Endodermal cell (in vitro differentiated cells): ENCODE measurements around the gene PDE6B. TPM values are rescaled to one million over a fixed set of nuclear protein-coding genes. Genes with fewer than 3 reads are reported as not detected.

ENCODE experiments used
- DNase-seq: peaks from one replicate; pipeline ENCODE4 v3.0.0-alpha.2; 2017
- H3K27ac ChIP-seq: 2 replicates; pipeline ENCODE4 v1.5.1; 2013; ENCODE audit warnings: mild to moderate bottlenecking, low read depth, low read length, moderate library complexity
- H3K27me3 ChIP-seq: 2 replicates; pipeline ENCODE4 v1.6.1; 2013; ENCODE audit warnings: mild to moderate bottlenecking, low read length, moderate library complexity; ENCODE audit not compliant: insufficient read depth, control insufficient read depth, poor library complexity, severe bottlenecking
- H3K36me3 ChIP-seq: 2 replicates; pipeline ENCODE4 v1.7.0; 2013; ENCODE audit warnings: mild to moderate bottlenecking, low read length, moderate library complexity; ENCODE audit not compliant: control insufficient read depth, insufficient read depth
- H3K4me1 ChIP-seq: one replicate; pipeline ENCODE4 v1.7.0; 2013; ENCODE audit warnings: low read length; ENCODE audit not compliant: control insufficient read depth, insufficient read depth
- H3K4me3 ChIP-seq: 2 replicates; pipeline ENCODE4 v1.5.1; 2013; ENCODE audit warnings: mild to moderate bottlenecking, low read length, moderate library complexity
- H3K9ac ChIP-seq: 2 replicates; pipeline ENCODE4 v1.6.1; 2013; ENCODE audit warnings: mild to moderate bottlenecking, low read length, moderate library complexity; ENCODE audit not compliant: poor library complexity, severe bottlenecking; ENCODE audit errors: extremely low read depth
- H3K9me3 ChIP-seq: 2 replicates; pipeline ENCODE4 v1.6.1; 2013; ENCODE audit warnings: mild to moderate bottlenecking, low read length, moderate library complexity; ENCODE audit not compliant: control insufficient read depth
- H3K27ac Mint-ChIP-seq: 2 replicates; pipeline ENCODE4 v1.8.0; 2020; ENCODE audit warnings: mixed read lengths
- H3K27me3 Mint-ChIP-seq: 2 replicates; pipeline ENCODE4 v1.8.0; 2021; ENCODE audit warnings: mild to moderate bottlenecking, mixed read lengths; ENCODE audit not compliant: insufficient read depth
- H3K36me3 Mint-ChIP-seq: 2 replicates; pipeline ENCODE4 v1.8.0; 2020; ENCODE audit warnings: low read depth, mixed read lengths
- H3K4me1 Mint-ChIP-seq: 2 replicates; pipeline ENCODE4 v1.8.0; 2020; ENCODE audit warnings: mixed read lengths
- H3K4me3 Mint-ChIP-seq: 2 replicates; pipeline ENCODE4 v1.8.0; 2020; ENCODE audit warnings: mild to moderate bottlenecking, moderate library complexity, mixed read lengths
- H3K9me3 Mint-ChIP-seq: 2 replicates; pipeline ENCODE4 v1.8.0; 2020; ENCODE audit warnings: mild to moderate bottlenecking, mixed read lengths
- WGBS, 2 experiments: methylation state at CpG; one replicate each; pipeline versions ENCODE4 v1.1.5 to v1.1.7; 2013; ENCODE audit warnings: missing lambda C conversion rate in 2 of 2, mixed read lengths in 1 of 2; ENCODE audit not compliant: insufficient coverage in 1 of 2, insufficient read length in 1 of 2; 5-methylcytosine and 5-hydroxymethylcytosine counted together
- total RNA-seq, 2 donors: library from RNA; stranded (reverse); fragmentation: NEBNext Ultra II Directional in 1 of 2; extraction: Animal tissue kit (Norgen Biotek cat#: 25700) in 1 of 2; gene quantifications; 2 replicates in 1 of 2; 3 replicates in 1 of 2; pipeline ENCODE4 v1.2.1, GENCODE V29; 2021
- TF ChIP-seq, protein P1 (sequence below): fragments of 200-600 bp; sonication (generic); conservative IDR thresholded peaks from 2 replicates; pipeline ENCODE4 v1.5.0; 2021; ENCODE audit warnings: antibody characterized with exemption, mild to moderate bottlenecking

The PDE6B gene
- total RNA-seq, 2 donors from 2014 or later: 12.4 to 14.6 TPM

DNA sequence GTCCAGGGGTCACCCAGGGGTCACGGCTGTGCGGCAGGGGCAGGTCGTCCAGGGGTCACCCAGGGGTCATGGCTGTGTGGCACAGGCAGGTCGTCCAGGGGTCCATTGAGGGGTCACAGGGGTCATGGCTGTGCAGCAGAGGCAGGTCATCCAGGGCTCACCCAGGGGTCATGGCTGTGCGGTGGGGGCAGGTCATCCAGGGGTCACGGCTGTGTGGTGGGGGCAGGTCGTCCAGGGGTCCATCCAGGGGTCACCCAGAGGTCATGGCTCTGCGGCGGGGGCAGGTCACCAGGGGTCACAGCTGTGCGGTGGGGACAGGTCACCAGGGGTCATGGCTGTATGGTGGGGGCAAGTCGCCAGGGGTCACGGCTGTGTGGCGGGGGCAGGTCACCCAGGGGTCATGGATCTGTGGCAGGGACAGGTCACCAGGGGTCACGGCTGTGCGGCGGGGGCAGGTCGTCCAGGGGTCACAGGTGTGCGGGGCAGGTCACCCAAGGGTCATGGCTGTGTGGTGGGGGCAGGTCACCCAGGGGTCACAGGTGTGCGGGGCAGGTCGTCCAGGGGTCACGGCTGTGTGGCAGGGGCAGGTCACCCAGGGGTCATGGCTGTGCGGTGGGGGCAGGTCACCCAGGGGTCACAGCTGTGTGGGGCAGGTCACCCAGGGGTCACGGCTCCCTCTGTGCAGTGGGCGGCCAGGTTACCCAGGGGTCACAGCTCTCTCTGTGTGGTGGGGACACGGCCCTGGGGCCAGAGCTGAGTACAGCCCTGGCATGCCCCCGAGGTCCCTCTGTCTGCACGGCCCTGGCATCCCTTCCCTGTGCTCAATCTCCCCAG, 32.7 kb downstream of the PDE6B start:
- no peaks in the 10 kb centered on the region for H3K4me1 ChIP-seq
- Mint-ChIP-seq H3K4me3 (no peak overlapping the region), H3K27me3 (no peaks in the 10 kb centered on the region), H3K9me3 (no peaks in the 10 kb centered on the region), H3K27ac (no peak overlapping the region), H3K36me3 (peaks cover 7% of the 10 kb centered on the region), H3K4me1 (no peaks in the 10 kb centered on the region)
- H3K27ac ChIP-seq: no peak overlapping the region
- no peaks in the 10 kb centered on the region for H3K9me3 ChIP-seq
- H3K36me3 ChIP-seq: no peaks in the 10 kb centered on the region
- no peaks in the 10 kb centered on the region for H3K27me3 ChIP-seq
- TF ChIP-seq, protein P1, sequence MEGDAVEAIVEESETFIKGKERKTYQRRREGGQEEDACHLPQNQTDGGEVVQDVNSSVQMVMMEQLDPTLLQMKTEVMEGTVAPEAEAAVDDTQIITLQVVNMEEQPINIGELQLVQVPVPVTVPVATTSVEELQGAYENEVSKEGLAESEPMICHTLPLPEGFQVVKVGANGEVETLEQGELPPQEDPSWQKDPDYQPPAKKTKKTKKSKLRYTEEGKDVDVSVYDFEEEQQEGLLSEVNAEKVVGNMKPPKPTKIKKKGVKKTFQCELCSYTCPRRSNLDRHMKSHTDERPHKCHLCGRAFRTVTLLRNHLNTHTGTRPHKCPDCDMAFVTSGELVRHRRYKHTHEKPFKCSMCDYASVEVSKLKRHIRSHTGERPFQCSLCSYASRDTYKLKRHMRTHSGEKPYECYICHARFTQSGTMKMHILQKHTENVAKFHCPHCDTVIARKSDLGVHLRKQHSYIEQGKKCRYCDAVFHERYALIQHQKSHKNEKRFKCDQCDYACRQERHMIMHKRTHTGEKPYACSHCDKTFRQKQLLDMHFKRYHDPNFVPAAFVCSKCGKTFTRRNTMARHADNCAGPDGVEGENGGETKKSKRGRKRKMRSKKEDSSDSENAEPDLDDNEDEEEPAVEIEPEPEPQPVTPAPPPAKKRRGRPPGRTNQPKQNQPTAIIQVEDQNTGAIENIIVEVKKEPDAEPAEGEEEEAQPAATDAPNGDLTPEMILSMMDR: no peak
- H3K9ac ChIP-seq: no peak overlapping the region
- no peak overlapping the region for H3K4me3 ChIP-seq
- WGBS, 2 experiments: 90 to 98% methylated on average over 8 to 27 of the region's 27 CpGs
- peak; percentile 48 for DNase-seq

DNA sequence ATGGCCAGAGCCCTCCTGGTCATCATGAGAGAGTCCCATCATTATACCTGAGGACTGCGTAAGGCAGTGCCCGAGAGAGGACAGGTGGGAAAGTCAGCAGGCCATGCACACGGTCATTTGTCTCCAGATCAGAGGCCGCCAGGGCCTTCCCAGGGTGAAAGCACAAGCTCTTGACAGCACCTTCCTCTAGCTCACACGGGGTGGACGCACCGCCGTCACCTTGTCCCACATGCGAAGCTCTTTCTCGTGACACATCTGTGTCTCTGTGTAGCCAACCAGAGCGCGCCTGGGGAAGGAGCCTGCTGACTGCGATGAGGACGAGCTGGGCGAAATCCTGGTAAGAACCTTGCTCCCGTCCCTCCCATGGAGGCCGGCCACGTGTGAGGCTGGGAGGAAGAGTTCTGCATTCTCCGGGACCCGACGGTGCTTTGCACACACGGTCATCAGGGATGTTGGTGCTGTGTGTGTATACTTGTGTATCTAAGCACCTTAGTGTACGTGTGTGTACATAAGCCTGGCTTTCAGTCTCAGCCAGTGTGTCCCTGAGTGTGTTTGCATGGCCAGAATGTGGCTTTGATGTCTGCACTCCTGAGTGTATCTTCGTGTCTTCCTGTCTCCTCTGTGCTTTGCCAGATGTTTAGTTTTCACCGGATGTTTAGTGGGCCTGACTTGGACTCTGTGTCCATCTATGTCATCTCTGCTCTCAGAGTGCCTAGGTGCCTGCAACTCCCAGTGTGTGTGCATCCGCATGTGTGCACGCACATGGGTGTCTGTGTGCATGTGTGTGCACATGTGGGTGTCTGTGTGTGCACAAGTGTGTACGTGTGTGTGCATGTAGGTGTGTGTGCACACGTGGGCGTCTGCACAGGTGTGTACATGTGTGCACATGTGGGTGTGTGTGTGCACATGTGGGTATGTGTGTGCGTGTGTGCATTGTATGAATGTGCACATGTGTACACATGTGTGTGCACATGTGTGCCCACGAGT, 33.6 kb downstream of the PDE6B start:
- Mint-ChIP-seq H3K27ac (no peak overlapping the region), H3K4me3 (no peak overlapping the region), H3K27me3 (no peaks in the 10 kb centered on the region), H3K9me3 (no peaks in the 10 kb centered on the region), H3K4me1 (no peaks in the 10 kb centered on the region), H3K36me3 (peaks cover 7% of the 10 kb centered on the region)
- Histone ChIP-seq H3K36me3 (no peaks in the 10 kb centered on the region), H3K9me3 (no peaks in the 10 kb centered on the region), H3K27ac (no peak overlapping the region), H3K27me3 (no peaks in the 10 kb centered on the region), H3K9ac (no peak overlapping the region), H3K4me3 (no peak overlapping the region), H3K4me1 (no peaks in the 10 kb centered on the region)
- peak; percentile 41 for DNase-seq
- TF ChIP-seq, protein P1: no peak
- WGBS, 2 experiments: 94% methylated on average over 31 to 32 of the region's 32 CpGs

GRCh38 chr4:659851-660250, 34.5 kb downstream of the PDE6B start:
- Mint-ChIP-seq H3K36me3 (peaks cover 7% of the 10 kb centered on the region), H3K4me1 (no peaks in the 10 kb centered on the region), H3K27me3 (no peaks in the 10 kb centered on the region), H3K27ac (no peak overlapping the region), H3K4me3 (no peak overlapping the region), H3K9me3 (no peaks in the 10 kb centered on the region)
- WGBS, 2 experiments: 95% methylated on average over 7 to 8 of the region's 8 CpGs
- no peak overlapping the region for H3K9ac ChIP-seq
- TF ChIP-seq, protein P1: no peak
- no peaks in the 10 kb centered on the region for H3K36me3 ChIP-seq
- no peaks in the 10 kb centered on the region for H3K27me3 ChIP-seq
- H3K4me1 ChIP-seq: no peaks in the 10 kb centered on the region
- no peak overlapping the region for H3K27ac ChIP-seq
- DNase-seq: no peak
- no peaks in the 10 kb centered on the region for H3K9me3 ChIP-seq
- H3K4me3 ChIP-seq: no peak overlapping the region
